ENCODE results near the gene LRP6. TPM values are rescaled to one million over a fixed set of nuclear protein-coding genes. Genes with fewer than 3 reads are reported as not detected.

Gene LRP6
- total RNA-seq, 1 donor from 2014 or later: 23.8 TPM

GRCh38 chr12:12167847-12168246, 99.0 kb downstream of the LRP6 start:
- no peak for TF ChIP-seq CTCF (conservative IDR thresholded peaks at IDR 0.05; ENCODE audit: low read depth, low read length)
- no peak overlapping the region for H3K4me3 ChIP-seq (ENCODE audit: low read depth, low read length)
- DNase-seq (ENCODE audit: low read depth): no peak

GRCh38 chr12:12166751-12167150, 100.1 kb downstream of the LRP6 start:
- no peak overlapping the region for H3K4me3 ChIP-seq (ENCODE audit: low read depth, low read length)
- no peak for TF ChIP-seq CTCF (conservative IDR thresholded peaks at IDR 0.05; ENCODE audit: low read depth, low read length)
- DNase-seq (ENCODE audit: low read depth): no peak

- DNase-seq (ENCODE audit: low read depth): no peak
- H3K4me3 ChIP-seq (ENCODE audit: low read depth, low read length): no peak overlapping the region
Observed at GRCh38 chr12:12159988-12160387, 106.9 kb downstream of the LRP6 start.

GRCh38 chr12:12158858-12159257, 108.0 kb downstream of the LRP6 start:
- TF ChIP-seq CTCF (conservative IDR thresholded peaks at IDR 0.05; ENCODE audit: low read depth, low read length): no peak
- H3K4me3 ChIP-seq (ENCODE audit: low read depth, low read length): no peak overlapping the region
- DNase-seq (ENCODE audit: low read depth): no peak

More at GRCh38 chr12:12159988-12160387, 106.9 kb downstream of the LRP6 start:
- TF ChIP-seq CTCF (conservative IDR thresholded peaks at IDR 0.05; ENCODE audit: low read depth, low read length): no peak

- DNase-seq (ENCODE audit: low read depth): no peak
- TF ChIP-seq CTCF (conservative IDR thresholded peaks at IDR 0.05; ENCODE audit: low read depth, low read length): no peak
- no peak overlapping the region for H3K4me3 ChIP-seq (ENCODE audit: low read depth, low read length)
Observed at GRCh38 chr12:12157424-12157823, 109.4 kb downstream of the LRP6 start.

- DNase-seq (ENCODE audit: low read depth): no peak
- TF ChIP-seq CTCF (conservative IDR thresholded peaks at IDR 0.05; ENCODE audit: low read depth, low read length): no peak
- H3K4me3 ChIP-seq (ENCODE audit: low read depth, low read length): no peak overlapping the region
Observed at GRCh38 chr12:12156828-12157227, 110.0 kb downstream of the LRP6 start.

GRCh38 chr12:12156116-12156515, 110.7 kb downstream of the LRP6 start:
- DNase-seq (ENCODE audit: low read depth): no peak
- TF ChIP-seq CTCF (conservative IDR thresholded peaks at IDR 0.05; ENCODE audit: low read depth, low read length): no peak
- H3K4me3 ChIP-seq (ENCODE audit: low read depth, low read length): no peak overlapping the region
